GM12878 (cell line): ENCODE results near the gene CCDC24. TPM values are rescaled to one million over a fixed set of nuclear protein-coding genes. Genes with fewer than 3 reads are reported as not detected.

Experiments used
- ATAC-seq: fragments of 200-7000 bp; cut with Tn5 transposase; 3 replicates; pipeline ENCODE4 v1.9.1; 2020; ENCODE audit warnings: mild to moderate bottlenecking, moderate library complexity
- BruUV-seq: library from RNA; stranded (reverse); fragments of 400-500 nt; replicated peaks from 2 replicates; lab custom pipeline; 2021; lab: Mats Ljungman, UMichigan
- CTCF ChIA-PET: fragments of 300-600 bp; sonication (Branson Sonifier 250); formaldehyde crosslinking; extraction: SDS; loops from one replicate; lab custom pipeline; 2021; ENCODE audit warnings: inconsistent platforms; lab: Yijun Ruan, JAX
- POLR2A ChIA-PET: fragments of 350-600 bp; formaldehyde crosslinking; extraction: SDS; loops from one replicate; lab custom pipeline; 2021; ENCODE audit warnings: inconsistent platforms; lab: Charles Lee
- RAD21 ChIA-PET: fragments of 300-600 bp; sonication (Branson Sonifier 250); formaldehyde crosslinking; loops from one replicate; lab custom pipeline; 2023; ENCODE audit warnings: antibody characterized with exemption; ENCODE audit not compliant: unreplicated experiment; lab: Charles Lee
- SMC1A ChIA-PET: fragments of 300-600 bp; sonication (Branson Sonifier 250); formaldehyde crosslinking; loops from one replicate; lab custom pipeline; 2023; ENCODE audit not compliant: unreplicated experiment, uncharacterized antibody; lab: Charles Lee
- DNase-seq: peaks from one replicate; pipeline ENCODE4 v3.0.0-alpha.2; 2011; ENCODE audit warnings: low read depth, low spot score
- FAIRE-seq: peaks from 3 replicates; lab custom pipeline; 2011; peaks lifted over from hg19 to GRCh38; lab: Jason Lieb, UNC
- H2AFZ ChIP-seq: 2 replicates; pipeline ENCODE4 v1.6.0; 2011; ENCODE audit warnings: low read depth, low read length, control low read depth; ENCODE audit not compliant: control insufficient read depth
- H3K27ac ChIP-seq: 2 replicates; pipeline ENCODE4 v1.5.1; 2011; ENCODE audit warnings: control low read depth; ENCODE audit not compliant: control insufficient read depth, insufficient read depth
- H3K27me3 ChIP-seq, 2 experiments: replicated peaks in 1 of 2; 2 replicates each; pipeline versions ENCODE4 v1.6.0 to v1.6.1; 2011; ENCODE audit warnings: low read length in 1 of 2; ENCODE audit not compliant: control insufficient read depth in 2 of 2, insufficient read depth in 2 of 2
- H3K36me3 ChIP-seq, 2 experiments: 2 replicates each; pipeline ENCODE4 v1.5.1; 2011; ENCODE audit warnings: low read length in 1 of 2; ENCODE audit not compliant: control insufficient read depth in 2 of 2, insufficient read depth in 2 of 2
- H3K4me1 ChIP-seq: 2 replicates; pipeline ENCODE4 v1.6.1; 2011; ENCODE audit warnings: mild to moderate bottlenecking, low read length, moderate library complexity, mixed read lengths; ENCODE audit not compliant: control insufficient read depth, insufficient read depth
- H3K4me2 ChIP-seq: 2 replicates; pipeline ENCODE4 v1.6.0; 2011; ENCODE audit warnings: control low read depth; ENCODE audit not compliant: control insufficient read depth, insufficient read depth
- H3K4me3 ChIP-seq: fragments of 200-600 bp; sonication (generic); 2 replicates; pipeline ENCODE4 v1.5.1; 2016
- H3K79me2 ChIP-seq: 2 replicates; pipeline ENCODE4 v1.6.0; 2011; ENCODE audit warnings: low read length; ENCODE audit not compliant: control insufficient read depth, insufficient read depth
- H3K9ac ChIP-seq: 2 replicates; pipeline ENCODE4 v1.8.0; 2011; ENCODE audit warnings: low read length, control low read depth, mixed read lengths; ENCODE audit not compliant: control insufficient read depth, insufficient read depth
- H3K9me3 ChIP-seq: replicated peaks from 3 replicates; pipeline ENCODE4 v1.5.1; 2011; ENCODE audit warnings: mild to moderate bottlenecking, low read length; ENCODE audit not compliant: control insufficient read depth, insufficient read depth
- H4K20me1 ChIP-seq: 2 replicates; pipeline ENCODE4 v1.6.0; 2011; ENCODE audit not compliant: control insufficient read depth, insufficient read depth
- ASH2L ChIP-seq: fragments of 300-600, 200-600 bp; sonication (generic); IDR thresholded peaks from 2 replicates; pipeline ENCODE4 v1.6.1; 2017; ENCODE audit warnings: low read depth, mild to moderate bottlenecking, borderline replicate concordance
- CHD4 ChIP-seq: fragments of 200-600 bp; sonication (generic); IDR thresholded peaks from 2 replicates; pipeline ENCODE4 v1.6.1; 2016; ENCODE audit warnings: mild to moderate bottlenecking
- EED ChIP-seq: sonication (generic); IDR thresholded peaks from 2 replicates; pipeline ENCODE4 v1.6.1; 2016; ENCODE audit warnings: antibody characterized with exemption, low read depth
- GABPA ChIP-seq: IDR thresholded peaks from 2 replicates; pipeline ENCODE4 v1.6.1; 2014; ENCODE audit warnings: antibody characterized with exemption, low read depth, mild to moderate bottlenecking, inconsistent platforms
- NBN ChIP-seq: fragments of 450-650 bp; IDR thresholded peaks from 2 replicates; pipeline ENCODE4 v1.6.1; 2016
- POLR2AphosphoS5 ChIP-seq: IDR thresholded peaks from 2 replicates; pipeline ENCODE4 v1.6.1; 2011; ENCODE audit warnings: mild to moderate bottlenecking, low read length, inconsistent platforms
- RBBP5 ChIP-seq: fragments of 200-600 bp; sonication (generic); conservative IDR thresholded peaks from 2 replicates; pipeline ENCODE4 v1.6.1; 2016
- SPI1 ChIP-seq: IDR thresholded peaks from 2 replicates; pipeline ENCODE4 v1.6.1; 2011; ENCODE audit warnings: low read depth, mild to moderate bottlenecking, low read length, moderate library complexity, borderline replicate concordance; ENCODE audit not compliant: insufficient read depth
- TCF7 ChIP-seq: IDR thresholded peaks from 2 replicates; pipeline ENCODE4 v1.6.1; 2014; ENCODE audit warnings: antibody characterized with exemption, borderline replicate concordance
- ZZZ3 ChIP-seq: IDR thresholded peaks from 2 replicates; pipeline ENCODE4 v1.6.1; 2011; ENCODE audit warnings: low read depth; ENCODE audit not compliant: control insufficient read depth, insufficient read length
- WGBS: methylation state at CpG from one replicate; pipeline ENCODE4 v1.1.6; 2016; ENCODE audit warnings: low lambda C conversion rate; ENCODE audit not compliant: insufficient replicate concordance, insufficient coverage; ENCODE audit errors: missing lambda C conversion rate; 5-methylcytosine and 5-hydroxymethylcytosine counted together
- in situ Hi-C: fragments of 300-500 bp; cut with MboI; formaldehyde crosslinking; loops from 9 replicates; pipeline ENCODE4 v1.14.3; 2018; ENCODE audit warnings: mixed read lengths
- intact Hi-C: fragments of 100-400 bp; cut with micrococcal nuclease; formaldehyde crosslinking; loops from one replicate; pipeline ENCODE4 v1.14.2; 2022; ENCODE audit not compliant: unreplicated experiment
- polyA plus RNA-seq, 11 experiments: library from polyadenylated mRNA; depleted of rRNA in 4 of 11; unstranded in 6 of 11; stranded (reverse) in 5 of 11; fragments of >200 nt; fragmentation: Nextera tagmentation in 4 of 11; fragmentation: Illumina TruSeq in 1 of 11; extraction: Ambion mirVana in 4 of 11; extraction: Trizol in 1 of 11; gene quantifications; 1 replicate in 1 of 11; 2 replicates in 10 of 11; pipeline versions ENCODE4 v1.2.1 to v1.2.3, GENCODE V29; 2011 to 2016; ENCODE audit warnings: inconsistent platforms in 2 of 11, missing spikeins in 2 of 11, low read depth in 1 of 11
- total RNA-seq, 4 experiments: library from RNA; depleted of rRNA in 3 of 4; stranded (reverse); fragments of >200 nt in 3 of 4; fragmentation: Illumina TruSeq in 1 of 4; extraction: Trizol in 1 of 4; gene quantifications; 2 replicates each; pipeline versions ENCODE4 v1.2.1 to v1.2.3, GENCODE V29; 2013 to 2021
- TF ChIP-seq, protein P1 (sequence below): fragments of 150-350 bp; IDR thresholded peaks from 2 replicates; pipeline ENCODE4 v1.6.1; 2014; ENCODE audit warnings: mild to moderate bottlenecking, low read depth, low read length

CCDC24 gene
- total and polyA plus RNA-seq, 10 of the 15 experiments (the other 5 are each of a cell fraction or from before 2014, with no cell fraction given): 0.18 to 3.1 (median 1.6) TPM; not detected in 1

DNA sequence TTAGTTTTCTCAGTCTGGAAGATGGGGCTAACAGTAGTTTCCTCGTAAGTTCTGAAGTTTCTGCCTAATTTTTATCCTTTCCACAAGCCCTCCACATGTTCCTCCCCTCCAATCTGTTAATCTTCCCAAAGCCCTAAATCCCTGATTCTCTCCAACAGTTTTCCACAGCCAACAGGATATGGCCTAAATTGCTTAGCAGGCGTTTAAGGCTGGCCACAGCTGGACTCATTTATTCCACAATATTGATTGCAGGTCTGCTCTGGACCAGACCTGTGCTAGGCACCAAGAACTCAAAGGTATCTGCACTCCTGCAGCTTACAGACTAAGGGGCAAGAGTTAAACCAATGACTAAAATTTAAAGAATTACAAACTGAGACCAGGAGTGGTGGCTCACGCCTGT lies 35.9 kb downstream of the CCDC24 start:
- FAIRE-seq: no peak
- BruUV-seq: no TSS peak
- in situ Hi-C loops (no loop called here), intact Hi-C loops (no loop called here)
- SMC1A ChIA-PET: interaction anchor here (1.4 kb wide), 1 partner anchor 22 kb away, joined by 4 read pairs; no protein-coding TSS in a partner anchor
- no peaks in the 10 kb centered on the region for H3K9me3 ChIP-seq
- RAD21 ChIA-PET: interaction anchor here (1.2 kb wide), 1 partner anchor 21 kb away, joined by 3 read pairs; no protein-coding TSS in a partner anchor
- H3K27ac ChIP-seq: no peak overlapping the region
- TF ChIP-seq NBN: no peak
- TF ChIP-seq, protein P1, sequence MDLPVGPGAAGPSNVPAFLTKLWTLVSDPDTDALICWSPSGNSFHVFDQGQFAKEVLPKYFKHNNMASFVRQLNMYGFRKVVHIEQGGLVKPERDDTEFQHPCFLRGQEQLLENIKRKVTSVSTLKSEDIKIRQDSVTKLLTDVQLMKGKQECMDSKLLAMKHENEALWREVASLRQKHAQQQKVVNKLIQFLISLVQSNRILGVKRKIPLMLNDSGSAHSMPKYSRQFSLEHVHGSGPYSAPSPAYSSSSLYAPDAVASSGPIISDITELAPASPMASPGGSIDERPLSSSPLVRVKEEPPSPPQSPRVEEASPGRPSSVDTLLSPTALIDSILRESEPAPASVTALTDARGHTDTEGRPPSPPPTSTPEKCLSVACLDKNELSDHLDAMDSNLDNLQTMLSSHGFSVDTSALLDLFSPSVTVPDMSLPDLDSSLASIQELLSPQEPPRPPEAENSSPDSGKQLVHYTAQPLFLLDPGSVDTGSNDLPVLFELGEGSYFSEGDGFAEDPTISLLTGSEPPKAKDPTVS: no peak
- TF ChIP-seq POLR2AphosphoS5: no peak
- no peak for TF ChIP-seq RBBP5
- TF ChIP-seq CHD4: no peak
- no peak for TF ChIP-seq ZZZ3
- TF ChIP-seq EED: no peak
- no peak for TF ChIP-seq TCF7
- TF ChIP-seq GABPA: no peak
- TF ChIP-seq SPI1: no peak
- TF ChIP-seq ASH2L: no peak
- CTCF ChIA-PET: interaction anchor here (1.4 to 1.8 kb wide), 3 partner anchors 9 to 22 kb away, joined by 4 to 5 read pairs (median 4); no protein-coding TSS in a partner anchor
- no peak for DNase-seq
- no peak for ATAC-seq
- H3K9ac ChIP-seq: no peak overlapping the region
- POLR2A ChIA-PET: no interaction called here
- H4K20me1 ChIP-seq: no peaks in the 10 kb centered on the region
- peaks cover 10% of the 10 kb centered on the region for H3K4me1 ChIP-seq
- no peaks in the 10 kb centered on the region for H3K27me3 ChIP-seq
- WGBS: 92% methylated on average over 3 of the region's 3 CpGs
- H3K4me2 ChIP-seq: no peak overlapping the region
- no peaks in the 10 kb centered on the region for H3K36me3 ChIP-seq
- no peak overlapping the region for H3K4me3 ChIP-seq
- no peaks in the 10 kb centered on the region for H3K79me2 ChIP-seq
- no peak overlapping the region for H2AFZ ChIP-seq
